ENCODE measurements around the gene NGF.

GRCh38 chr1:115307661-115308060 lies 30.4 kb downstream of the NGF start:
- TF ChIP-seq CTCF (IDR thresholded peaks at IDR 0.05) (no peak), POLR2A (IDR thresholded peaks at IDR 0.05) (no peak)

Measured in lower leg skin (tissue), 3 donors.